Frontal cortex (tissue), 1 donor: ENCODE results near the gene ARL16. TPM values are rescaled to one million over a fixed set of nuclear protein-coding genes. Genes with fewer than 3 reads are reported as not detected.

Experiments used
- small RNA-seq: library from RNA; depleted of rRNA; stranded (forward); fragments of <200 nt; gene quantifications from one replicate; pipeline ENCODE3, GENCODE V24; 2014
- total RNA-seq: library from RNA; depleted of rRNA; stranded (reverse); fragments of >200 nt; gene quantifications from one replicate; pipeline ENCODE4 v1.2.3, GENCODE V29; 2014

ARL16 gene
- total RNA-seq, 1 donor from 2014 or later, result 40.4 TPM

Small RNAs within 50 kb of the gene (small RNA-seq; reads per million reads assigned to genes)
- gene MIR6786, result 0.08 reads per million

Other genes with a start within 250 kb of the ARL16 start
- 5,358 TPM for gene ACTG1, start 171.0 kb downstream of the ARL16 start, total RNA-seq
- 4.9 TPM for gene FSCN2, start 155.4 kb downstream of the ARL16 start, total RNA-seq
- gene FAAP100, start 131.4 kb downstream of the ARL16 start, total RNA-seq, result 21.6 TPM
- gene NPLOC4, start 46.7 kb downstream of the ARL16 start, total RNA-seq, result 39.9 TPM
- gene TSPAN10, start 46.6 kb downstream of the ARL16 start, total RNA-seq, result not detected
- not detected for gene PDE6G, start 27.3 kb downstream of the ARL16 start, total RNA-seq
- 8.2 TPM for gene OXLD1, start 17.2 kb downstream of the ARL16 start, total RNA-seq
- gene CCDC137, start 17.1 kb downstream of the ARL16 start, total RNA-seq, result 6.1 TPM
- 44.4 TPM for gene HGS, start 214 bp upstream of the ARL16 start, total RNA-seq
- 4.9 TPM for gene MRPL12, start 19.6 kb upstream of the ARL16 start, total RNA-seq
- gene SLC25A10, start 28.5 kb upstream of the ARL16 start, total RNA-seq, result 4.9 TPM
- gene GCGR, start 120.4 kb upstream of the ARL16 start, total RNA-seq, result not detected
- 86.4 TPM for gene MCRIP1, start 149.5 kb upstream of the ARL16 start, total RNA-seq
- not detected for gene PPP1R27, start 151.3 kb upstream of the ARL16 start, total RNA-seq
- gene P4HB, start 176.7 kb upstream of the ARL16 start, total RNA-seq, result 66.0 TPM
- gene ARHGDIA, start 187.5 kb upstream of the ARL16 start, total RNA-seq, result 22.4 TPM
- gene ALYREF, start 207.8 kb upstream of the ARL16 start, total RNA-seq, result 92.1 TPM
- 60.3 TPM for gene ANAPC11, start 207.9 kb upstream of the ARL16 start, total RNA-seq
- gene NPB, start 218.4 kb upstream of the ARL16 start, total RNA-seq, result 1.2 TPM
- 28.9 TPM for gene PCYT2, start 227.6 kb upstream of the ARL16 start, total RNA-seq
- gene SIRT7, start 234.4 kb upstream of the ARL16 start, total RNA-seq, result 8.6 TPM
- 13.9 TPM for gene MAFG, start 243.9 kb upstream of the ARL16 start, total RNA-seq